Fibroblast of the aortic adventitia (primary cell): ENCODE data around the gene UBAC2. TPM values are rescaled to one million over a fixed set of nuclear protein-coding genes. Genes with fewer than 3 reads are reported as not detected.

Experiments used
- DNase-seq: peaks from one replicate; pipeline ENCODE4 v3.0.0-alpha.2; 2010; ENCODE audit warnings: low read depth
- H3K4me3 ChIP-seq: 2 replicates; pipeline ENCODE4 v1.5.1; 2011; ENCODE audit warnings: low read depth, mild to moderate bottlenecking, control low read depth, low read length, moderate library complexity
- CTCF ChIP-seq: IDR thresholded peaks from 2 replicates; pipeline ENCODE4 v1.5.1; 2011; ENCODE audit warnings: mild to moderate bottlenecking, low read length, control low read depth, inconsistent platforms; ENCODE audit not compliant: insufficient read depth
- total RNA-seq: library from RNA; depleted of rRNA; stranded (reverse); fragments of >200 nt; gene quantifications from 2 replicates; pipeline ENCODE4 v1.2.3, GENCODE V29; 2012; ENCODE audit warnings: low replicate concordance

UBAC2 gene
- total RNA-seq, 1 donor = 33.8 TPM

GRCh38 chr13:99158846-99159245 is 41.8 kb upstream of the UBAC2 start:
- DNase-seq = no peak
- no peak for TF ChIP-seq CTCF
- no peak overlapping the region for H3K4me3 ChIP-seq

- TF ChIP-seq CTCF = no peak
- H3K4me3 ChIP-seq = no peak overlapping the region
- no peak for DNase-seq
Observed at GRCh38 chr13:99159331-99160061, 41.2 kb upstream of the UBAC2 start.

GRCh38 chr13:99160415-99160814 is 40.2 kb upstream of the UBAC2 start:
- DNase-seq = no peak
- TF ChIP-seq CTCF = no peak
- no peak overlapping the region for H3K4me3 ChIP-seq

DNA sequence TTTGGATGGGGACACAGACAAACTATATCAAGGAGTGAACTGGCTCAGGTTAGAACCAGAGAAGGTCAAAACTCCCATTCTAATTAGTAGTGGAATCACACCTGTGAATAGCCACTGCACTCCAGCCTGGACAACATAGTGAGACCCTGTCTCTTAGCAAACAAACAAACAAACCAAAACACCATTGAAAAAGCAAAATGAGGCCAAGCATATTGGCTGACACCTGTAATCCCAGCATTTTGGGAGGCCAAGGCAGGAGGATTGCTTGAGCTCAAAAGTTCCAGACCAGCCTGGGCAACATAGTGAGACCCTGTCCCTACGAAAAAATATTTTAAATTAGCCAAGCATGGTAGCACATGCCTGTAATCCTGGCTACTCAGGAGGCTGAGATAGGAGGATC is 39.1 kb upstream of the UBAC2 start:
- no peak for DNase-seq
- TF ChIP-seq CTCF = no peak
- no peak overlapping the region for H3K4me3 ChIP-seq

DNA sequence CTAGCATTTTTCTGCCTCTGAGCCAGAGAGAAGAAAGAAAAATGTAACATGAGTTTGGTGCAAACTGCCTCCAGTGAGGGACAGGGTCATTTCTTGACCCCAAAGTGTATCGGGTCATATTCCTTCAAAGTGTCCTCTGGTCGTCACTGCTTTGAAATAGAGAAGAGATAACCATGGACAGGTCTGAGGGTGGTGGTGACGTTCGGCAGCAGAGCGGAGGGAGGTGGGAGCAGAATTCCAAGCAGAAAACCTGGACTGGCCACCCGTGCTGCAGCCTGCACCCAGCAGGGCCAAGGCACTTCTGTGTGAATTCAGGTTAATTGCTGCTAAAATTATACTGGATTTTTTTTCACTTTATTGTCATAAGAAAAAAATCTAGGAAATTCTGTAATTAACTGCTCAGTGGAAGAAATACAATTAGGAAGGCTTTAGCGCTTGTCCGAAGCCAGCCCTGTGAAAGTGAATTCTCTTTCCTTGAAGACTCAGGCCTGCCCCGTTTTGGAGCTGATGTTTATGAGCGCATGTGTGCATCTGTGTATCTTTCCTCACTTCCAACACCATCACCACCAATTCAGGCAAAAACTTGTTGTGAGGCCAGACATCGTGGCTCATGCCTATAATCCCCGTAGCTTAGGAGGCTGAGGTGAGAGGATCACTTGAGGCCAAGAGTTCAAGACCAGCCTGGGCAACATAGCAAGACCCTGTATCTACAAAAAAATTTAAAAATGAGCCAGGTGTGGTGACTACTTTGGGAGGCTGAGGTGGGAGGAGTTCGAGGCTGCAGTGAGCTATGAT is 37.9 kb upstream of the UBAC2 start:
- DNase-seq = no peak
- no peak for TF ChIP-seq CTCF
- no peak overlapping the region for H3K4me3 ChIP-seq

- no peak overlapping the region for H3K4me3 ChIP-seq
- DNase-seq = no peak
- no peak for TF ChIP-seq CTCF
Observed at GRCh38 chr13:99164226-99164625, 36.4 kb upstream of the UBAC2 start.
